GM13976 (cell line): ENCODE measurements around the gene PRRC1.
"Not testable (repeated sequence)": the region's sequence is repeated elsewhere in the genome, so short reads cannot be mapped to it uniquely, and the experiment has no call there.

Experiments used
- DNase-seq: peaks from one replicate; pipeline ENCODE4 v3.0.0; 2012; ENCODE audit warnings: low spot score
- CTCF ChIP-seq: IDR thresholded peaks from 2 replicates; pipeline ENCODE4 v1.5.1; 2012; ENCODE audit warnings: borderline replicate concordance, mild to moderate bottlenecking; ENCODE audit not compliant: insufficient read depth; ENCODE audit errors: extremely low read depth, missing control alignments, control extremely low read depth
- in situ Hi-C: fragments of 300-500 bp; cut with MboI; formaldehyde crosslinking; loops from one replicate; pipeline ENCODE4 v1.12.0; 2022; ENCODE audit warnings: low sequenced_read_pairs, mixed read lengths, inconsistent platforms; ENCODE audit not compliant: unreplicated experiment

The PRRC1 gene

GRCh38 chr5:127565586-127566270 is 48.3 kb downstream of the PRRC1 start:
- no peak for TF ChIP-seq CTCF
- no peak for DNase-seq
- in situ Hi-C loops = loop anchor here (25.0 kb wide), 3 partner anchors 522 to 1547 kb away; partner anchors contain the start of gene SLC12A2

DNA sequence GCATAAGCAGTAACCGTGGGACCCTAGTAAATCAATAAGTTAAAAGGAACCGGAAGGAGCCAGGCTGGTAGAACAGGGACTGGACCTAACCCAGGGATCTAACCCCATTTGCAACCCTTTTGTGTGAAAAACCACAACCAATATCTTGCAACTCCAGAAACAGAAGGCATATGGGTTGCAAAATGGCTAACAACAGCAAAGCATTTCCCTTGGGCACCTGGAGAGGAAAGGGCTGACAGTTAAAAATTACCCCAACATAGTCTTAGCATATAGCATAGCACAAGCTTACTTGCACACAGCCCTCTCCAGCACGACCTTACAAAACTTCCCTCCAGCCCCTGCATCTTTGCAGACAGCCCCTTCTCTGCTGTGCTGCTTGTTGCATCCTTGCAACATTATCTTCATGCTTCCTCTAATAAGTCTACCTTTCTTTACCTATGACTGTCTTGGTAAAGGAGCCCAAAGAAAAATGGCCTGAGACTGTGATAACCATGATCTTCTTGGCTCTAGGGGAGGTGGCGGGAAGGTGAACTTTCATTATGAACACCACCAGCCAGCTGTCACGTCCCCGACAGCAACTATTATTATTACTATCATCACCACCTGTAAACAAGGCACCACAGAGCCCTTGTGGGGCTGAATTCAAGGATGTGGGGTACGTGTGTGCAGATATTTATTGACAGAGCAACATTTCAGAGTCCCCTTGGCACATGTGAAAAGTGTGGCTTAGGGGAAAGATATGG is 49.8 kb downstream of the PRRC1 start:
- in situ Hi-C loops = loop anchor here (25.0 kb wide), 3 partner anchors 520 to 1545 kb away; partner anchors contain the start of gene SLC12A2
- no peak for TF ChIP-seq CTCF
- DNase-seq = peak; percentile 46

DNA sequence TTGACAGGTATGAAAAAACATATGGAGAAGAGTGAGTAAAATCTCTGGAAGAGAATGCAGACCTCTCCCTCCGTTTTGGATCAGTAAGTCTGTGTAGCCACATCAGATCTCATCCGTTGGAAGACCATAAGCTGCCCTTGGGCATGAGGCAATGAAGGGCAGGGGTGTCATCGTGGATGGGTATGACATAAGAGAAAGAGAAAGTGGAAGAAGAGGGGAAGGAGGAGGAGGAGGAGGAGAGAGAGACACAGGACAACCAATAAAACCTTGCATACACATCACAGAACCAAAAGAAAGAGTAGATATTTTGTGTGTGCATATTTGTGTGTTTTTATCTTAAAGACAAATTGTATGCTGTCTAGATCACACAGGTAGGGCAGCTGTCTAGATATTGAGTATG is 50.7 kb downstream of the PRRC1 start:
- in situ Hi-C loops = loop anchor here (25.0 kb wide), 3 partner anchors 519 to 1544 kb away; partner anchors contain the start of gene SLC12A2
- DNase-seq = no peak
- TF ChIP-seq CTCF = no peak

DNA sequence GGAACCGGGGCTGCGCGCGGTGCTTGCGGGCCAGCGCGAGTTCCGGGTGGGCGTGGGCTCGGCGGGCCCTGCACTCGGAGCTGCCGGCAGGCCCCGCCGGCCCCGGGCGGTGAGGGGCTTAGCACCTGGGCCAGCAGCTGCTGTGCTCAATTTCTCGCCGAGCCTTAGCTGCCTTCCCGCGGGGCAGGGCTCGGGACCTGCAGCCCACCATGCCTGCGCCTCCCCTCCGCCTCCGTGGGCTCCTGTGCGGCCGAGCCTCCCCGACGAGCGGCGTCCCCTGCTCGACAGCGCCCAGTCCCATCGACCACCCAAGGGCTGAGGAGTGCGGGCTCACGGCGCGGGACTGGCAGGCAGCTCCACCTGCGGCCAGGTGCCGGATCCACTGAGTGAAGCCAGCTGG is 52.0 kb downstream of the PRRC1 start:
- in situ Hi-C loops = loop anchor here (25.0 kb wide), 3 partner anchors 518 to 1543 kb away; partner anchors contain the start of gene SLC12A2
- not testable (repeated sequence) for DNase-seq

GRCh38 chr5:127571314-127572131 is 54.1 kb downstream of the PRRC1 start:
- TF ChIP-seq CTCF = no peak
- in situ Hi-C loops = loop anchor here (25.0 kb wide), 3 partner anchors 516 to 1541 kb away; partner anchors contain the start of gene SLC12A2
- peak; percentile 74 for DNase-seq

DNA sequence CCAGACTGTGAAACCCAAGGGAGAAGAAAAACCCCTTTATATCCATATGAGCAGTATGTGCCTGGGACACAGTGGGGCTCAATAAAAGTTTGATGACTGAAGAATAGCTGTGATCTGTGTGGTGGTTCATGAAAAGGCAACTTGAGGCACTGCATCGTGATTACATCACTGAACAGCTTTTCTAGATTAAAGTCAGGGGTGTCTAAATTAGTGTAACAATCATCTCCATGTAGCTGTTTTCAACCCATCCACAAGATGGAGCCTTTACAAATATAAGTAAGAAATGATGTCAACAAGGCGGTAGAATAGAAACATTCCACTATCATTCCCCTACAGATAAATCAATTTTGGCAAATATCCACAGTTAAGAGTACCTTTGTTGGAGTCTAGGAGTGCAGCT is 55.5 kb downstream of the PRRC1 start:
- in situ Hi-C loops = loop anchor here (25.0 kb wide), 3 partner anchors 514 to 1539 kb away; partner anchors contain the start of gene SLC12A2
- no peak for TF ChIP-seq CTCF
- DNase-seq = peak; percentile 24
